WTC11 (cell line): ENCODE data around the gene TMEM259. TPM values are rescaled to one million over a fixed set of nuclear protein-coding genes. Genes with fewer than 3 reads are reported as not detected.
A peak's percentile ranks its signal among the peaks of the same experiment; 100 is the strongest.

Experiments used
- ATAC-seq: fragments of 200-7000 bp; cut with Tn5 transposase; 2 replicates; pipeline ENCODE4 v1.10.0; 2021; ENCODE audit warnings: mild to moderate bottlenecking, moderate library complexity
- CTCF ChIA-PET: fragments of 300-600 bp; sonication (Branson Sonifier 250); formaldehyde crosslinking; loops from one replicate; lab custom pipeline; 2021; ENCODE audit warnings: antibody characterized with exemption; lab: Charles Lee
- POLR2A ChIA-PET: fragments of 350-600 bp; sonication (Branson Sonifier 250); formaldehyde crosslinking; loops from one replicate; lab custom pipeline; 2021; ENCODE audit warnings: antibody characterized with exemption; lab: Charles Lee
- DNase-seq: peaks from one replicate; pipeline ENCODE4 v3.0.0; 2021; ENCODE audit warnings: low spot score
- H3K27ac Mint-ChIP-seq: 2 replicates; pipeline ENCODE4 v1.8.0; 2021; ENCODE audit warnings: mixed read lengths
- H3K27me3 Mint-ChIP-seq: 2 replicates; pipeline ENCODE4 v1.8.0; 2021; ENCODE audit warnings: low read depth, mild to moderate bottlenecking, moderate library complexity, mixed read lengths
- H3K36me3 Mint-ChIP-seq: 2 replicates; pipeline ENCODE4 v1.8.0; 2021; ENCODE audit warnings: mixed read lengths
- H3K4me1 Mint-ChIP-seq: 2 replicates; pipeline ENCODE4 v1.8.0; 2022; ENCODE audit warnings: mixed read lengths
- H3K4me3 Mint-ChIP-seq: 2 replicates; pipeline ENCODE4 v1.8.0; 2021; ENCODE audit warnings: mild to moderate bottlenecking, moderate library complexity, mixed read lengths
- H3K9me3 Mint-ChIP-seq: 2 replicates; pipeline ENCODE4 v1.8.0; 2021; ENCODE audit warnings: mixed read lengths
- FOXJ3 ChIP-seq: sonication (generic); formaldehyde crosslinking; IDR thresholded peaks from 2 replicates; pipeline ENCODE4 v1.9.0; 2021; ENCODE audit warnings: missing genetic modification reagents, mild to moderate bottlenecking, borderline replicate concordance
- NR3C1 ChIP-seq: sonication (generic); formaldehyde crosslinking; conservative IDR thresholded peaks from 2 replicates; pipeline ENCODE4 v1.8.1; 2023; ENCODE audit warnings: low read depth, mild to moderate bottlenecking, missing genetic modification reagents
- RELA ChIP-seq: sonication (generic); formaldehyde crosslinking; IDR thresholded peaks from 2 replicates; pipeline ENCODE4 v1.8.1; 2022; ENCODE audit warnings: missing genetic modification reagents, mild to moderate bottlenecking, borderline replicate concordance
- SOX15 ChIP-seq: fragments of 250-450 bp; sonication (Bioruptor Pico); IDR thresholded peaks from 2 replicates; pipeline ENCODE4 v1.9.0; 2021; ENCODE audit warnings: mild to moderate bottlenecking
- ZNF121 ChIP-seq: sonication (generic); formaldehyde crosslinking; IDR thresholded peaks from 2 replicates; pipeline ENCODE4 v1.8.0; 2023; ENCODE audit warnings: missing genetic modification reagents
- ZNF138 ChIP-seq: sonication (generic); formaldehyde crosslinking; conservative IDR thresholded peaks from 2 replicates; pipeline ENCODE4 v1.8.1; 2022; ENCODE audit warnings: mild to moderate bottlenecking, moderate library complexity, missing genetic modification reagents
- ZNF232 ChIP-seq: sonication (generic); formaldehyde crosslinking; IDR thresholded peaks from 2 replicates; pipeline ENCODE4 v1.8.0; 2022; ENCODE audit warnings: mild to moderate bottlenecking, missing genetic modification reagents
- ZNF423 ChIP-seq: fragments of 250-450 bp; sonication (Bioruptor Pico); IDR thresholded peaks from 2 replicates; pipeline ENCODE4 v2.1.2; 2022; ENCODE audit warnings: mild to moderate bottlenecking, moderate library complexity
- total RNA-seq: library from RNA; stranded (reverse); gene quantifications from 3 replicates; pipeline ENCODE4 v1.2.3, GENCODE V29; 2021
- TF ChIP-seq, protein P1 (sequence below): fragments of 250-450 bp; sonication (Bioruptor Pico); IDR thresholded peaks from 2 replicates; pipeline ENCODE4 v1.9.0; 2021; ENCODE audit warnings: mild to moderate bottlenecking
- TF ChIP-seq, protein P2 (sequence below): sonication (generic); formaldehyde crosslinking; IDR thresholded peaks from 2 replicates; pipeline ENCODE4 v1.8.0; 2023; ENCODE audit warnings: mild to moderate bottlenecking, missing genetic modification reagents
- TF ChIP-seq, protein P3 (sequence below): sonication (generic); formaldehyde crosslinking; conservative IDR thresholded peaks from 2 replicates; pipeline ENCODE4 v1.8.1; 2022; ENCODE audit warnings: mild to moderate bottlenecking, missing genetic modification reagents

TMEM259 gene
- total RNA-seq, 1 experiment from 2014 or later, result 202 TPM

DNA sequence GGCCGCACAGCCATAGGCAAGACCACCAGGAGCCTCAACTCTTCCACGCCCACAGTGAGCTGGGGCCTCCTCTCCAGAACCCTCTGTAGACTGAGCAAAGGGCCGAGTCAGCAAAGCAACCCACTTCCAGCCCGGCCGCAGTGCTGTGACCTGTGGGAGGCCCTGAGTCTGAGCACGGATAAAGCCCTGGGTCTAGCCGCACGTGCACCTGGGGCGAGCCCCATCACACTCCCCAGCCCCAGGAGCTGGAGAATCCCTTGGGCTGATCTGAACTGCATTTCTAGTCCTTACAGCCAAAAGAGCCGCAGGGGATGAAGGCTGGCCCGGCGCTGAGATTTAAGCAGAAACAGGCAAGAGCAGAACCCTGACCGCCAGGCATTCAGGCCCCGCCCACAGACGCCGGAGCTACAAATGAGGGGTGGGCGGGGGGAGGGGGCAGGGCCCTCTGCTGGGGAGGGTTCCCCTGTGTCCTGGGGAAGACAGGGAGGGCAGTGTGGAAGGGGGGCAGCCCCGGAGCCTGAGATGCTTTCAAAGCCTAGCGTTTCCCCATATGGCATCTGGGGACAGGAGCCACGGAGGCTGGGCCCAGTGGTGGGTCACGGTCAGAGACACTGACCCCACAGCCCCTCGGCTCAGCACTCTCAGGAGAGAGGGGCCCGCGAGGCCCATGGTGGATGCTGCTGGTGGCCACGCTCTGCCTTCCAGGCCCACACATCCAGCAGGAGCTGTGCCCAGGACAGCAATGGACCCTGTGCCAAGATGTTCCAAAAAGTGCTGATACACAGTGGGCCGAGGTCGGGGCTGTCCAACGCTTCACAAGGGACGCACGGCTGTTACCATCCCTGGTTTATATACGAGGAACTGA is 4.9 kb downstream of the TMEM259 start (continued):
- TF ChIP-seq, protein P1, sequence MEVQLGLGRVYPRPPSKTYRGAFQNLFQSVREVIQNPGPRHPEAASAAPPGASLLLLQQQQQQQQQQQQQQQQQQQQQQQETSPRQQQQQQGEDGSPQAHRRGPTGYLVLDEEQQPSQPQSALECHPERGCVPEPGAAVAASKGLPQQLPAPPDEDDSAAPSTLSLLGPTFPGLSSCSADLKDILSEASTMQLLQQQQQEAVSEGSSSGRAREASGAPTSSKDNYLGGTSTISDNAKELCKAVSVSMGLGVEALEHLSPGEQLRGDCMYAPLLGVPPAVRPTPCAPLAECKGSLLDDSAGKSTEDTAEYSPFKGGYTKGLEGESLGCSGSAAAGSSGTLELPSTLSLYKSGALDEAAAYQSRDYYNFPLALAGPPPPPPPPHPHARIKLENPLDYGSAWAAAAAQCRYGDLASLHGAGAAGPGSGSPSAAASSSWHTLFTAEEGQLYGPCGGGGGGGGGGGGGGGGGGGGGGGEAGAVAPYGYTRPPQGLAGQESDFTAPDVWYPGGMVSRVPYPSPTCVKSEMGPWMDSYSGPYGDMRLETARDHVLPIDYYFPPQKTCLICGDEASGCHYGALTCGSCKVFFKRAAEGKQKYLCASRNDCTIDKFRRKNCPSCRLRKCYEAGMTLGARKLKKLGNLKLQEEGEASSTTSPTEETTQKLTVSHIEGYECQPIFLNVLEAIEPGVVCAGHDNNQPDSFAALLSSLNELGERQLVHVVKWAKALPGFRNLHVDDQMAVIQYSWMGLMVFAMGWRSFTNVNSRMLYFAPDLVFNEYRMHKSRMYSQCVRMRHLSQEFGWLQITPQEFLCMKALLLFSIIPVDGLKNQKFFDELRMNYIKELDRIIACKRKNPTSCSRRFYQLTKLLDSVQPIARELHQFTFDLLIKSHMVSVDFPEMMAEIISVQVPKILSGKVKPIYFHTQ (CRISPR knock-in tag), result no peak
- TF ChIP-seq ZNF423 (CRISPR knock-in tag), result no peak
- TF ChIP-seq, protein P2, sequence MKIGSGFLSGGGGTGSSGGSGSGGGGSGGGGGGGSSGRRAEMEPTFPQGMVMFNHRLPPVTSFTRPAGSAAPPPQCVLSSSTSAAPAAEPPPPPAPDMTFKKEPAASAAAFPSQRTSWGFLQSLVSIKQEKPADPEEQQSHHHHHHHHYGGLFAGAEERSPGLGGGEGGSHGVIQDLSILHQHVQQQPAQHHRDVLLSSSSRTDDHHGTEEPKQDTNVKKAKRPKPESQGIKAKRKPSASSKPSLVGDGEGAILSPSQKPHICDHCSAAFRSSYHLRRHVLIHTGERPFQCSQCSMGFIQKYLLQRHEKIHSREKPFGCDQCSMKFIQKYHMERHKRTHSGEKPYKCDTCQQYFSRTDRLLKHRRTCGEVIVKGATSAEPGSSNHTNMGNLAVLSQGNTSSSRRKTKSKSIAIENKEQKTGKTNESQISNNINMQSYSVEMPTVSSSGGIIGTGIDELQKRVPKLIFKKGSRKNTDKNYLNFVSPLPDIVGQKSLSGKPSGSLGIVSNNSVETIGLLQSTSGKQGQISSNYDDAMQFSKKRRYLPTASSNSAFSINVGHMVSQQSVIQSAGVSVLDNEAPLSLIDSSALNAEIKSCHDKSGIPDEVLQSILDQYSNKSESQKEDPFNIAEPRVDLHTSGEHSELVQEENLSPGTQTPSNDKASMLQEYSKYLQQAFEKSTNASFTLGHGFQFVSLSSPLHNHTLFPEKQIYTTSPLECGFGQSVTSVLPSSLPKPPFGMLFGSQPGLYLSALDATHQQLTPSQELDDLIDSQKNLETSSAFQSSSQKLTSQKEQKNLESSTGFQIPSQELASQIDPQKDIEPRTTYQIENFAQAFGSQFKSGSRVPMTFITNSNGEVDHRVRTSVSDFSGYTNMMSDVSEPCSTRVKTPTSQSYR (CRISPR knock-in tag), result no peak
- no peak for TF ChIP-seq NR3C1
- TF ChIP-seq ZNF121, result no peak
- TF ChIP-seq, all 79 proteins: peak for 0

DNA sequence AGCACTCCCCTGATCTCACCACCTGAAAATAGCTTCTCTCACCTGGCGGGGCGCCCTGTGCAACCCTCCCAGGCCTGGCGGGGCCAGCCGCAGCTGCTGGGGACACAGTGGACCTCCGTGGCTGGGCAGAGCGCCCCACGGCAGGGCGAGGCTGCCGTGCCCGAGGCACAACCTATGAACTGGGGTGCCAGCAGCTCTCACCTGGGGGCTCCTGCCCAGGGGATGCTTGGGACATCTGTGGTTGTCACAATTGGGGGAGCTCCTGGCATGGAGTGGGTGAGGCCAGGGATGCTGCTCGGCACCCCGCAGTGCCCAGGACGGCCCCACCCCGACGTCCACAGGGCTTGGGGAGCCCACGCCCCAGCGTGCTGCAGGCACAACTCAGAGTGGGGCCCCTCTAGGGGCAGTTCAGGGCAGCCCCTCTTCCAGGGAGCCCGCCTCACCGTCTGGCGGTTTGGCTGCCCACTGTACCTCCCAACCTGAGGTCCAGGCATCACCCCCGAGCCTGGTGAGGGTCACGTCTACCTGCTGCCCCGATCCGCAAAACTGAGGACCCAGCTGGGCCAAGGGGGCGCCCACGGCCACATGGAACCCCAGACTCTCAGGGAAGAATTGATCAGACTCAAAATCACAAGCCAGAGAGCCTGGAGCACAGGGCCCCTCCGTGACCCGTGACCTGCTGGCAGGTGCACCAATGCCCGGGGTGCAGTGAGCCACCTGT is 5.7 kb downstream of the TMEM259 start:
- H3K27ac Mint-ChIP-seq, result no peak overlapping the region
- H3K27me3 Mint-ChIP-seq, result no peaks in the 10 kb centered on the region; the same call in 1 of the 2 replicates
- ChIA-PET CTCF (interaction anchor here (0.6 to 1.5 kb wide), 2 partner anchors 50 to 437 kb away, joined by 3 to 5 read pairs; no protein-coding TSS in a partner anchor), POLR2A (interaction anchor here (1.0 kb wide), 1 partner anchor 11 kb away, joined by 4 read pairs; the partner anchor contains the start of gene CNN2)
- DNase-seq, result no peak
- no peaks in the 10 kb centered on the region; the same call in 1 of the 2 replicates for H3K36me3 Mint-ChIP-seq
- ATAC-seq, result no peak
- no peaks in the 10 kb centered on the region for H3K9me3 Mint-ChIP-seq
- no peak overlapping the region for H3K4me3 Mint-ChIP-seq
- H3K4me1 Mint-ChIP-seq, result peaks cover 28% of the 10 kb centered on the region
- no peak for TF ChIP-seq ZNF138 (CRISPR knock-in tag)
- TF ChIP-seq FOXJ3, result no peak
- TF ChIP-seq SOX15 (CRISPR knock-in tag), result no peak
- no peak for TF ChIP-seq ZNF423 (CRISPR knock-in tag)
- TF ChIP-seq RELA, result no peak

DNA sequence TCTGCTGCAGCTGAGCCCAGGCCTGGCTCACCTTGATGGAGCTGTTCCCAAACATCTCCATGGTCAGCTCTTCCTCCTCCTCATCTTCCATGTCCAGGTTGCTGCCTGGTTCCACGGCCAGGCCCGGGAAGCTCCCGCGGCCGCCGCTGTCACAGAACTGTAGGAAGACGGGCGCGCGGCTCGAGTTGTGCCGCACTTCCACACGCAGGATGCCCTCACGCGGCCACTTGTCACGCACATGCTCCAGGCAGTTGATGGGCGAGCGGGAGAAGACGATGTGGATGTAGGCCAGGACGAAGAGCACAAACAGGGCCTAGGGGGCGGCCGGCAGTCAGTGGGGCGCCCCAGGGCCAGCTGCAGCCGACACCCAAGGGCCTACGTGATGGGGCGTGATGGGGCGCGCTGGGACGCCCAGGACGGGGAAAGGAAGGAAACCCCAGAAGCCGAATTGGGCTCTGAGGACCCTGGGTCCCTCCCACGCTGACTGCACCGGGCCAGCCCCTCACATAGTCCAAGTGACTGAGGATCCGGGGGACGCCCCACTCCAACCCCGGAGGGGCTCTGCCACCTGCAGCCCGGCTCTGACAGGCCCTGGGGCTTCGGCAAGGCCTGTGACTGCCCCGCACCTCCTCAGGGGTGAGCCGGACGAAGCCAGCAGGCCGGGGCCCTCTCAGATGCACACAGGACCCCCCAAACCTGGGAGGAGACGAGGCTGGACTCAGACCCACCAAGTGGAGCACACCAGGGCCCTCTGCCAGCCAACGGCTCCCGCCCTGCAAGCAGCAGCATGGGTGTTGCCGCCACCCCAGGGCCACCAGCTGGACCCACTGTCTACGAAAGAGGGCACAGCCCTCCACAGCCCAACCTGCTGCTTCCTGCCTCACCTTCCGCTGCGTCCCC is 6.5 kb downstream of the TMEM259 start:
- Mint-ChIP-seq H3K27me3 (no peaks in the 10 kb centered on the region; the same call in 1 of the 2 replicates), H3K36me3 (no peaks in the 10 kb centered on the region; the same call in 1 of the 2 replicates), H3K4me1 (peaks cover 28% of the 10 kb centered on the region), H3K27ac (peak overlapping the region; percentile 88; the same call in 1 of the 2 replicates), H3K4me3 (no peak overlapping the region), H3K9me3 (no peaks in the 10 kb centered on the region)
- DNase-seq (no peak), ATAC-seq (no peak)
- POLR2A ChIA-PET, result interaction anchor here (0.8 kb wide), 1 partner anchor 18 kb away, joined by 3 read pairs; no protein-coding TSS in a partner anchor
- TF ChIP-seq, protein P3, sequence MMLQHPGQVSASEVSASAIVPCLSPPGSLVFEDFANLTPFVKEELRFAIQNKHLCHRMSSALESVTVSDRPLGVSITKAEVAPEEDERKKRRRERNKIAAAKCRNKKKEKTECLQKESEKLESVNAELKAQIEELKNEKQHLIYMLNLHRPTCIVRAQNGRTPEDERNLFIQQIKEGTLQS (CRISPR knock-in tag), result 0 out of 2 replicates have a peak, but pooled peaks have one; percentile 23
- no peak for TF ChIP-seq ZNF232 (CRISPR knock-in tag)
- CTCF ChIA-PET, result no interaction called here
